ENCODE measurements around the gene NCOR1. TPM values are rescaled to one million over a fixed set of nuclear protein-coding genes. Genes with fewer than 3 reads are reported as not detected.

Gene NCOR1
- 141 and 142 TPM in 2 replicates for total RNA-seq (2021; fragmentation: NEBNext Ultra II Directional; extraction: Animal tissue kit (Norgen Biotek cat#: 25700))
- 65.4 and 81.2 TPM in 2 replicates for polyA plus RNA-seq (2011; rRNA removed)
- 64.4 TPM for polyA plus RNA-seq (2011; cell fraction: cytosol; rRNA removed)
- polyA plus RNA-seq (2011; cell fraction: nucleus; rRNA removed): 162 TPM
- polyA plus RNA-seq (2012, experiment 1 of 2): 67.9 to 80.7 TPM (median 71.4 TPM) in 4 replicates
- 3.3 TPM for polyA plus RNA-seq (2012, experiment 2 of 2)
- polyA plus RNA-seq (2013, experiment 1 of 2): 59.9 TPM
- 59.4 TPM for polyA plus RNA-seq (2013, experiment 2 of 2)
- polyA minus RNA-seq (2011; rRNA and poly(A)+ RNA removed): 303 and 372 TPM in 2 replicates
- 103 TPM for polyA minus RNA-seq (2011; cell fraction: cytosol; rRNA and poly(A)+ RNA removed)
- polyA minus RNA-seq (2011; cell fraction: nucleus; rRNA and poly(A)+ RNA removed): 274 TPM
- long read RNA-seq, experiment 1, partial matches to known transcripts: 18 of 47 reads
- long read RNA-seq, experiment 1, other reads (novel, unspliced or antisense): 26 of 47 reads
- long read RNA-seq, experiment 2, partial matches to known transcripts: 3 of 4 reads
- long read RNA-seq, experiment 2, other reads (novel, unspliced or antisense): 1 of 4 reads

DNA sequence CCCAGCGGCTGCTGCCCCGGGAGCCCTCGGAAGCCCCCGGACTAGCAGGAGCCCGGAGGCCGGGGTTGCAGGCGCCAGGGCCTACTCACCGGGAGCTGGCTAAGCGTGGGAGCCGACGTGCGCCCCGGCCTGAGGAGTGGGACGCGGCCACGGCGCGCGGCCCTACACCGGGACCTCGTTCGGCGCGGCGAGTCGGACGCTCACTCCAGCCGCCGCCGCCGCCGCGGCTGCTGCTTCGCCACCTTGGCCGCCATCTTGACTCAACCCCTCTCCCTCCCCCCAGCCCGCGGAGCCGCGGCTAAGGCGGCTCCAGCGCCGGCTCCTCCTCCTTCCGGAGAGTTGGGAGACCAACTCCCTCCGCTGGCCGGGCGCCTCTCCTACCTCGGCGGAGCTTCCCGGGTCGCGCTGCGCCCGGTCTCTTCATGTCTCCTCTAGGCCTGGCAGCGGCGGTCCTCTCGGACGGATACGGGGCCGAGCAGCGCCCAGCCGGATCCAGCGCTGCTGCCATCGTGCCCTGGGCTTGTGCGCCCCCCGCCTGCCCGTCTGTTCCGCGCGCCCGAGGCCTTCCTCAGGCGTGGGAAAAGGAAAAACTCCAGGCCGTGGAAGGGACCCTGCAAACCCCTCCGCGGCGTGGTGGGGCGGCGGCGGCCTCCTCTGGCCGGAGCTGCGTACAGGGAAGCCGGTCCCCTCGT lies at the start of gene NCOR1:
NCOR1 (minus strand) TSS at position 262 of the 692 bp plus-strand sequence. CDS start 20,965 bp downstream, outside the sequence.
- WGBS, 2 experiments (ENCODE audit: extremely low coverage in 1 of 2, insufficient coverage in 1 of 2, insufficient read length in 1 of 2, insufficient replicate concordance in 2 of 2, low coverage in 1 of 2, low lambda C conversion rate in 2 of 2, missing lambda C conversion rate in 1 of 2): 1% methylated on average over 71 of the region's 82 CpGs; no CpG with 5 or more reads in 1 of the 2 experiments
- FAIRE-seq (no peak), DNase-seq (ENCODE audit: low read depth in 1 of 2, low spot score in 2 of 2) (peak; percentile 78 to 91)
- Histone ChIP-seq H3K79me2 (ENCODE audit: control insufficient read depth in 1 of 2, insufficient read depth in 2 of 2, low read length in 2 of 2) (peaks cover 28 to 76% of the 10 kb centered on the region in 2 experiments), H2BK5ac (ENCODE audit: low read depth, low read length) (peak within 1 kb of the TSS; percentile 91), H4K8ac (ENCODE audit: extremely low read depth, insufficient read depth, low read length) (peak within 1 kb of the TSS; percentile 98), H3K14ac (ENCODE audit: insufficient read length) (no peak within 1 kb of the TSS), H3K4ac (replicated peaks; ENCODE audit: insufficient read length, low read depth, low read length) (no peak within 1 kb of the TSS), H3K4me3 (ENCODE audit: extremely low read depth in 1 of 4, insufficient read depth in 2 of 4, low read depth in 3 of 4, low read length in 4 of 4) (peak within 1 kb of the TSS; percentile 80 to 92 (median 90)), H3K4me2 (ENCODE audit: insufficient read depth in 1 of 2, low read depth in 2 of 2, low read length in 2 of 2) (peak within 1 kb of the TSS; percentile 80 to 90), H3K79me1 (ENCODE audit: low read depth, low read length) (no peaks in the 10 kb centered on the region), H3K9me3 (ENCODE audit: insufficient read depth in 2 of 2, low read depth in 1 of 2, low read length in 1 of 2) (no peaks in the 10 kb centered on the region), H3K23ac (ENCODE audit: insufficient read length) (no peak within 1 kb of the TSS), H3K18ac (ENCODE audit: extremely low read depth, low read length) (peak within 1 kb of the TSS; percentile 96), H4K20me1 (replicated peaks in 1 of 2; ENCODE audit: control insufficient read depth in 1 of 2, insufficient read depth in 2 of 2, low read length in 2 of 2) (peaks cover 0 to 4% of the 10 kb centered on the region in 2 experiments), H2BK15ac (ENCODE audit: low read length) (no peak within 1 kb of the TSS), H3K23me2 (ENCODE audit: low read depth, low read length) (peaks cover 9% of the 10 kb centered on the region), H3K27me3 (replicated peaks in 1 of 4; ENCODE audit: control insufficient read depth in 3 of 4, extremely low read depth in 1 of 4, insufficient read depth in 3 of 4, low read length in 3 of 4) (no peaks in the 10 kb centered on the region), H4K5ac (ENCODE audit: insufficient read length, low read depth, low read length) (peak within 1 kb of the TSS; percentile 89), H2AK5ac (ENCODE audit: low read depth, low read length) (no peak within 1 kb of the TSS; the same call in 1 of the 2 replicates), H3K56ac (replicated peaks; ENCODE audit: insufficient read length, low read depth, low read length) (peak within 1 kb of the TSS; percentile 86), H3K27ac (ENCODE audit: low read depth, low read length) (peak within 1 kb of the TSS; percentile 95), H3K9ac (replicated peaks in 1 of 4; ENCODE audit: extremely low read depth in 1 of 4, low read depth in 3 of 4, low read length in 3 of 4) (peak within 1 kb of the TSS; percentile 85 to 97 (median 94)), H2BK120ac (replicated peaks; ENCODE audit: low read depth, low read length) (no peak within 1 kb of the TSS), H4K91ac (replicated peaks; ENCODE audit: insufficient read length, low read length) (peak within 1 kb of the TSS; percentile 81), H3K36me3 (ENCODE audit: control insufficient read depth in 2 of 4, insufficient read depth in 4 of 4, low read length in 3 of 4) (no peaks in the 10 kb centered on the region), H2BK20ac (ENCODE audit: low read length) (no peak within 1 kb of the TSS; the same call in 1 of the 2 replicates), H2BK12ac (ENCODE audit: low read depth, low read length) (0 out of 2 replicates have a peak within 1 kb of the TSS, but pooled peaks have one; percentile 18), H3K4me1 (replicated peaks in 1 of 4; ENCODE audit: control insufficient read depth in 3 of 4, insufficient read depth in 4 of 4, low read length in 3 of 4) (peaks cover 0 to 6% (median 2%) of the 10 kb centered on the region in 4 experiments; a peak in 5 of 7 replicates), H2AFZ (ENCODE audit: low read length) (peak within 1 kb of the TSS; percentile 73; the same call in 1 of the 2 replicates)
- ChIA-PET POLR2A (ENCODE audit: partially characterized antibody) (interaction anchor here (0.5 to 4.8 kb wide), 24 partner anchors 11 to 223 kb away, joined by 3 to 46 read pairs (median 4); partner anchors contain the start of genes CENPV, TTC19 and ZSWIM7), CTCF (ENCODE audit: partially characterized antibody) (interaction anchor here (1.2 kb wide), 1 partner anchor 10 kb away, joined by 4 read pairs; no protein-coding TSS in a partner anchor)
- TF ChIP-seq CHD1 (IDR thresholded peaks at IDR 0.05; ENCODE audit: low read depth, low read length) (no peak), TBP (IDR thresholded peaks at IDR 0.05; ENCODE audit: low read depth, low read length) (peak; percentile 90), SP2 (IDR thresholded peaks at IDR 0.05; ENCODE audit: low read length) (no peak), TCF12 (IDR thresholded peaks at IDR 0.05; ENCODE audit: low read depth, low read length) (no peak), TEAD4 (IDR thresholded peaks at IDR 0.05; ENCODE audit: low read depth, low read length) (no peak), HDAC2 (IDR thresholded peaks at IDR 0.05; ENCODE audit: borderline replicate concordance in 1 of 2, low read depth in 2 of 2, low read length in 2 of 2) (0 out of 4 replicates have a peak, but pooled peaks of 1 of the 2 experiments have one; percentile 22), MAFK (IDR thresholded peaks at IDR 0.05; ENCODE audit: low read depth, low read length) (no peak), SIRT6 (IDR thresholded peaks at IDR 0.05; ENCODE audit: low read length) (no peak)
